CD4-positive, alpha-beta T cell treated with Interleukin-17A for 1 hour (primary cell): ENCODE results near the gene RAPGEF1.

Source experiments
- DNase-seq: peaks from one replicate; pipeline ENCODE4 v3.0.0-alpha.2; 2020

RAPGEF1 gene

DNA sequence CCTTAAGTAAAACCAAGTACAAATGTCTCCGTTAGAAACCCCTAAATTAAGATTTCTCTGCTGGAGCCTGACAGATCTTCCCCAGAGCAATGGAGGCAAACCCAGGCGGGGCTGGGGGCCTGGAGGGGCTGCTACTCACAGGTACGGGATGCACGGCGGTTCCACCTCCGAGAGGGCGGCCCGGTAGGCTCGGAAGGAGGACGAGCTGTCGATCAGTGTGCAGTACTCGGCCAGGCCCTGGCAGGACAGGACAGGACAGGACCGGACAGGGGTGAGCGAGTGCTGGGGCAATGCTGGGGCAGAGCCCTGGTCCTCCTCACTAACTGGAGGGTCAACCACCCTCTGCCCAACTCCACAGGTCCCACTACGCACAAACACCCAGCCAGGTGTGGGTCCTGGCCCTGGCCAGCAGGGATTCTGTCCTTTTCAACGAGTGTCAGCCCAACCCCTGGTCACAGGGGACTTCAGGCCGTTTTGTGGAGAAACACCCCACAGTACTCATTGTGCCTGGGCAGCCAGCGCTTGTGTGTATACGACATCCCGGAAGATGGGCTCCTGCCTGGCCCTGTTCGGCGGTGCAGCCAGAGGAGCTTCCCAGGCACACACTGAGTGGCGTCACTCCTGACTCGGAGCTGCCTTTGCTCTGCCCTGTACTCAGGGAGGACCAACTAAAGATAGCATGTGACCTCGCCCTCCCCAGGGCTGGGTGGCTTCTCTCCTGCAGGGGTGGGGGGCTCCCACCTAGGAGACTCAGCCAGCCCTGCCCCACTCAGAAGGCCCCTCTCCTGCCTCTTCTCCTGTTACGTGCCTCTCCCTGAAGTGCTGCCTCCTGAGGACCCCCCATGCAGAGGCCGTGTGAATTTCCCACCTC is 157.2 kb downstream of the RAPGEF1 start:
- DNase-seq: no peak

DNA sequence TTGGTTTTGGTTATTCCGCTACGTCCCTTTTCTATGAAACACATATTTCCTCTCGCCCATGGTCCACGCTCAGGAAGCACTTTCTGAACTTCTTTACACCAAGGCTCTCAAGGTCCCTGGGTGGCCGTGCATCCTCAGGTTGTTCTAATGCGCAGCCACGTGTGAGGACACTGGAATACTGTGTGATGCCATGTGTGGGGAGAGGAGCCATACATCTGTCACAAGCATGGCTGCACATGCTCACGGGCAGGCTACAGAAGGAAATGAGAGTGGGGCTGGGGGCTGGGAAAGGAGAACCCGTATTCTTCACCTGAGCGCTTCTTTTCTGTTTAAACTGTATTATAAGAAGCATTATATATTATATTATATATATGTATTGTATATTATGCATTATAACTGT is 157.8 kb downstream of the RAPGEF1 start:
- no peak for DNase-seq

DNA sequence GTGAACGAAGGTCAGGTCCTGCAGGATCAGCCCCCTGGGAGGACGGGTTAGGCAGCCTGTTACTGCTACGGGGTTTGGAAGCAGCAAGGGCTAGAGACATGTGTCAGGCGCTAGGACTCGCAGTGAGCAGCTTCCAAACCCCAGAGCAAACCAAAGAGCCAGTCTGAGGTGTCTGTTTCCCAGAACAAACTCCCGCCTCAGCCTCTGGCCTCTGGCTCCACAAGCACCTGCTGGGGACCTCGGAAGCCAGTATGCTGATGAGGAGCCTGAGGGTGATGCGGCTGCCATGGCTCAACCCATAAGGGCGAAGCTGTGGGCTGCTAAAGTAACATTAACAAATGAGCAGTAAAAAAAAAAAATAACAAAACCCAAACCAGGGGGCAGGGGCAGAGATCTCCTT is 159.5 kb downstream of the RAPGEF1 start:
- no peak for DNase-seq

DNA sequence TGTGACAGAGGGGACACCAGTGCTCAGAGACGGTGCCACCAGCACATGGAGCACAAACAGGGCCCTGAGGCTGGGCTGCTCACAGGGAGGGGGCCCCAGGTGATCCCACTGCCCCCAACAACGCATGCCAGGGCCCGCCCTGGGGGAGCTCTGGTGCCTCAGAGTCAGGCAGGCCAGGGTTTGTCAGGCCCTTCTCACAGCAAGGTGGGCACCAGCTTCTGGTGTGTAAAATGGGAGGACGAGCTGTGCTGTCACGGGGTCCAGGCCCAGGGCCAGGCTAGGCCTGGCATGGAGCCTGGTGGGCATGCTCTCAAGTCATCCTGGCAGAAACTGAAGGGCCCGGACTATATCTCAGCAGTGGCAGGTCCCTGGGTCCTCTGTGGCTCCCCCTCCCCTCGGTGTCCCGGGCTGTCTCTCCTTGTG is 160.1 kb downstream of the RAPGEF1 start:
- no peak for DNase-seq

DNA sequence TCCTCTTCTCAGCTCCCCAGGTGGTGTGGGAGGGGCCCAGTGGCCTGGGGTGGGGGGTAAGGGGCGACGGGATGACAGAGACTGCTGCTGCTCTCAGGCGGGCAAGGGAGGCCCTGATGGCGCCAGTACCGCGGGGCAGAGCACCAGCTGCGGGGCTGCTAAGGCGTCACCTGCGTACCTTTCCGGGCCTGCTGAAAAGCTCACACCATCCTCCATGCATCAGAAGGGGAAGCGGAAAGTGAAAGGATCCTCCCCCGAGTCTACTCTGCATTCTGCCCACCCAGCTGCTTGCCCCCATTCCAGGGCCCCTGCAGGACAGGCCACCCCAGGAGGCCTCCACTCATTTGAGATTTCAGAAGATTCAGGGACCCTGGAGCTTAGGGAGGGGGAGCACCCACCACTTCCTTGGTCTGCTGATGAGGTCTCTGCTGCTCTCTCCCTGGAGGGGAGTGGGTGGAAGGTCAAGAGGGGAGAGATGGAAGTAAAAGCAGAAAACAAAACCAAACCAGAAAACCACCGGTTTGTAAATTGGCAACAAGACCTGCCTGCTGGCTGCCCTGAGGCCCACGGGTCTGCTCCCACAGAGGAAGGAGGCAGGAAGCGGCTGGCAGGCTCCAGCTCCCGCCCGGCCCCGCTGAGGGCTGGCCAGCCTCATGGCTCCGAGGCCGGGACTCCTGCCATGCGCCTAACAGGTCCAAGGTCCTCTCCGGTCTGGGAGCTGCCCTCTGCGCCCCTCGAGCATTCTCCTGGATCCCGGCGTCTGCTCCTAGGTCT is 161.0 kb downstream of the RAPGEF1 start:
- peak; percentile 62 for DNase-seq

DNA sequence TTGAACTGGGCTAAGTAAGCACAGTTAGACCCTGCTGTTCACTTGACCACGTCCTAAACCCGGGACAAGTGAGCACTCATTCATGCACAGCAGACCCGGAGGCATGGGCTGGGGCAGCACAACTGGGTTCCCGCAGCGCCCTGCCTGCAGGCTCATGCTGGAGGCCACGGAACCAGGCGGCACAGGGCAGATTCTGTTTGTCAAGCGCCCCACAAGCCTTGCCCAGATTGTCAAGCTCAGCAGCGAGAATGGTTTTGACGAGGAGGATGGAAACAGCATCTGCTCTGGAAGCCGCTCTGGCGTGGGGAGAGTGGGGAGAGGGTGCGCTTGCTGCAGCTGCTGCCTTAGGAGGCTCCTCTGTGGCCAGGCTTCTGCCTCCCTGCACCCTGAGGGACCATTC is 161.9 kb downstream of the RAPGEF1 start:
- no peak for DNase-seq

DNA sequence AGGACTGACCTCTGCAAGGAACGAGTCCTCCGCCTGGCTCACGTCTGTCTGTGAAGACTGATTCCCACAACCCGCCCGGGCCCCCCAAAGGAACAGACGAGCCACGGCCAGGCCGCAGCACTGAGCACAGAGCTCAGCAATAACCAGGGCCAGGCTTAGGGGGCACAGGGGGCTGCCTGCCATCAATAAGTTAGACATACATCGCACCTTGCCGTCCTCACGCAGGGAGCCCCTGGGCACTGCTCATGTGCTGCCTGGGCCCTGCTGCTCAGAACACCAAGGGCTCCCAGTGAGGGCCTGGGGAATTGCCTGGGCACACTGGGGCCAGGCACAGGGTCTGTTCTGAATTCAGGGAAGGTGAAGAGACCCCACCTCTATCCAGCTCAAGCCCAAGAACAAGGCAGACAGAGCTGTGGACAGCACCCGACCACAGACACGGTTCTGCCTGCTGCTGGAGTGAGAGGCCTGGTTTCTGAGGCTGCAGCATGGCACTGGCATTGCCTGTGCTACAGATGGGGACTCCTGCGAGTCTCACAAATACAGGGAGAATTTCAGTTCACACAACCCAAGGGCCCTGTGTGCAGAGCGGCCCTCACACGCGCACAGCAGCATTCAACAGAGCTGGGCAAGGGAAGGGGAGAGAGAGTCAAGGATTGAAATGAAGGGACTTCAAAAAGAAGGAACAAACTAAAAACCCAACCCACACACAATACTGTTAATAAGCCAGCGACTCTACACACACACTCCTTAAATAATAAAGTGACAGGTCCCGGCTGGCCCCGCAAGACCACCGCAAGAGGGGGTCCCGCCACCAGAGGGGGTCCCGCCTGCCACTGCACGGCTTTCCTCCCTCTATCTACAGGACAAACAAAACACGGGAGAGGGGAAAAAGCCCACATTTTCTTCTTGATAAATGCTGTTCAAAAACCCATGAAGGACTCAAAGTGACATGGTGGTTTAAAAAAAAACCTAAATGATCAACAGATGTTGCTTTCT is 162.6 kb downstream of the RAPGEF1 start:
- no peak for DNase-seq

DNA sequence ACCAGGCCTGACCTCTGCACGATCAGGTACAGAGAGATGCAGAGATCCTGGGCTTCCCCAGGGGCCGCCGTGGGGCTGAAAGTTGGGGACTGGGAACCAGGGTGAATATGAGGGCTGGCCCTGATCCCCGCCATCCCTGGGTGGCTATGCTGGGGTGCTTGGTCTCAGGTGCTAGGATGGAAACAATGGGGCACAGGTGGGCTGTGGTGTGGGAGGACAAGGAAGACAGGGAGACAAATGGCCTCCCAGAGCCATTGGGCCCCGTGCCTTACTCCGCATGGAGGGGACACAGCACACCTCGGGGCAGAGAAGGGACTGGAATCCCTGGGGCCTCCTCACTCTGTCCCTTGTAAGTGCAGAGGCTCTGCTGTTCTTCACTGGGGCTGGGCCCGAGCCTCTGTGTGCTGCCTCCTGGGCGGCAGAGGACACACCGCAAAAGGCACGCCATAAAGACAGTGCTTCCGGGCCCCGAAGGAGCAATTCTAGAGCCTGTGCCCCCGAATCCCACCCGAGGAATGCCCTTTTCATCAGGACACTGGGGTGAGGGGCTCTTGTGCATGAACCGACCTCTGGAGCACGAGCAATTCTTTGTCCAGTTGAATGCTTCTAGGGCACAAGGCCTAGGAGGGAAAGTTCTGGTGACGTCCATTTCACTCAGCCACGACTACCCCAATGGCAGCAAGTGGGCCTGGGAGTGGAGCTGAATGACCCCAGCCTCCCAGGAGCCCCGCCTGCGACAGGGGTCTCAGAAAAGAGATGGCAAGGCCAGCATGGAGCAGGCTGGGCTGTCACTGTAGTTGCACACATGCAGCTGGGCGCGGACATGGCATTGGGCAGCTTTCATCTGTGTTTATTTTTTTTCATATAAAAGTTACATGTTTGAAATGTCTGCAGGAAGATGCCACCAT is 163.7 kb downstream of the RAPGEF1 start:
- DNase-seq: no peak

DNA sequence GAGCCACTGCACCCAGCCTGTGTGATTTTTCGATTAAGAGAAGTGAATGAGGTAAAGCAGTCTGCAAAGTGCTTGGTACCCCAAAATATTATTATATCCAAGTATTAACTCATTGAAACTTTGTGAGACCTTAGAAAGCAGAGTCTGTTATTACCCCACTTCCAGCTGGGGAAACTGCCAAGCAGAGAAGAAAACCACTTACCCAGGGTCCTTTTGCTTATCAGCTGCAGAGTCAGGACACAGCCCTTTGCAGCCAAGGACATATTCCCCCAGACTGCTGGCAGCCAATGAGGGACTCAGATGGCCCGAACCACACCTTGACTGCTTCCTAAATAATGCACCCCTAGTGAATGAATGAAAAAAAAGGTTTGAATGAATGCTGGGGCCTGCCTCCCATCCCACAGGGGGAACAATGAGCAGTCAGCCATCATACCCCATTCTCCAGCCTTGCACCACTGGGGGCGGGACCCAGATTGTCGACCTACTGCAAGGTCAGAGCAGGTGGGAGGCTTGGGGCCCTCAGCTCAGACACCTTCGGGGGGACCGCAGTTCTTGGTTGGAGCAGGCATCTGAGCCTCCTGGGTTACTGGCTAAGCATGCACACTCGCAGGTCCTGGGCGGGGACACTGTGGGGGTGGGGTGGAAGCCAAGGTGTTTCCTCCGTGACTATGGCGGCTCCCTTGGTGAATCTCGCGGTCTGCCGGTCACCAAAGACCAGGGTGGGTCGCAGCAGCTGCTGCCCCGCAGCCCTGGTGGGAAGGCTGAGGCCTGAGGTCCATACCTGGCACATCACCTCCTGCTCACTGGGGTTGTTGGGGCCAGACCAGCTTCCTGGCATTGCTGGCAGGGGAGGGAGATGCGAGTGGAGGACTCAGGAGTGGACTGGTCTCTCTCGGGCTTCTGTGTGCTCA is 164.9 kb downstream of the RAPGEF1 start:
- no peak for DNase-seq

DNA sequence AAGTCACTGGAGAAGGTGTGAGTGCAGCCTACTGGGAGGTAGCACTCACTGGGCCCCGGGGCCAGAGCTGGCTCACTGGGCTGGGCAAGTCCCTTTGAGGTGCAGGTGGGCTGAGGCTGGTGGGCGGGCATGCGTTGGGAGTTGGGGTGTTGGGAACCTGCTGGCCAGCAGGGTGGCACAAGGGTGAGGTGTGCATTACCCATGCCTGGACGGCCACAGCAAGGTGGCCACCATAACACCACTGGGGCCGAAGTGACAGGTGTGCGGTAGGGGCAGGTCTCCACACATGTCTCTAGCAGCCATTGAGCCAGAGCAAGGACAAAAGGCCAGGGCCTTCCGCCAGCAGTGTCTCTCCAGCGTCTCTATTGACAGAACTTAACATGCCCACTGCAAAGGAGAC is 172.0 kb downstream of the RAPGEF1 start:
- DNase-seq: no peak

DNA sequence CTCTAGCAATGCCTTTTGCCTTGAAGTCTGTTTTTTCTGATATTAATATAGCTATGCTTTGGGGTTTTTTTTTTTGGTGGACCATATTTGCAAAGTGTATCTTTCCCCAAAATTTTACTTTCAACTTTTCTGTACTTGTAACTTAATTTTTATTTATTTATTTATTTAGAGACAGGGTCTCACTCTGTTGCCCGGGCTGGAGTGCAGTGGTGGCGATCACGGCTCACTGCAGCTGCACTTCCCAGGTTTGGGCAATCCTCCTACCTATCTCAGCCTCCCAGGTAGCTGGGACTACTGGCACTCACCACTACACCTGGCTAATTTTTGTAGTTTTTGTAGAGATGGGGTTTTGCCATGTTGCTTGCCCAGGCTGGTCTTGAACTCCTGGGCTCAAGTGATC is 173.7 kb downstream of the RAPGEF1 start:
- no peak for DNase-seq

DNA sequence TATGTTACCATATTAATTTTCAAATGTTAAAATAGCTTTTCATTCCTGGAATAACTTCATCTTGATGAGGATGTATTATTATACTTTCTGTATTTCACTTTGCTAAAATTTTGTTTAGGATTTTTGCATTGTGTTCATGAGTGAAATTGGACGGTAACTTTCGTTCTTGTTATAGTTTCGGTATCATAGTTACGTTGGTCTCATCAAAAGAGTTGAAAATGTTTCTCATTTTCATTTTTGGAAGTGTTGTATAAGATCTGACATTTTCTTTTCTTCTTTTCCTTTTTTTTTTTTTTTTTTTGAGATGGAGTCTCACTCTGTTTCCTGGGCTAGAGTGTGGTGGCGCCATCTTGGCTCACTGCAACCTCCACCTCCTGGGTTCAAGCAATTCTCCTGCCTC is 174.5 kb downstream of the RAPGEF1 start:
- DNase-seq: no peak

DNA sequence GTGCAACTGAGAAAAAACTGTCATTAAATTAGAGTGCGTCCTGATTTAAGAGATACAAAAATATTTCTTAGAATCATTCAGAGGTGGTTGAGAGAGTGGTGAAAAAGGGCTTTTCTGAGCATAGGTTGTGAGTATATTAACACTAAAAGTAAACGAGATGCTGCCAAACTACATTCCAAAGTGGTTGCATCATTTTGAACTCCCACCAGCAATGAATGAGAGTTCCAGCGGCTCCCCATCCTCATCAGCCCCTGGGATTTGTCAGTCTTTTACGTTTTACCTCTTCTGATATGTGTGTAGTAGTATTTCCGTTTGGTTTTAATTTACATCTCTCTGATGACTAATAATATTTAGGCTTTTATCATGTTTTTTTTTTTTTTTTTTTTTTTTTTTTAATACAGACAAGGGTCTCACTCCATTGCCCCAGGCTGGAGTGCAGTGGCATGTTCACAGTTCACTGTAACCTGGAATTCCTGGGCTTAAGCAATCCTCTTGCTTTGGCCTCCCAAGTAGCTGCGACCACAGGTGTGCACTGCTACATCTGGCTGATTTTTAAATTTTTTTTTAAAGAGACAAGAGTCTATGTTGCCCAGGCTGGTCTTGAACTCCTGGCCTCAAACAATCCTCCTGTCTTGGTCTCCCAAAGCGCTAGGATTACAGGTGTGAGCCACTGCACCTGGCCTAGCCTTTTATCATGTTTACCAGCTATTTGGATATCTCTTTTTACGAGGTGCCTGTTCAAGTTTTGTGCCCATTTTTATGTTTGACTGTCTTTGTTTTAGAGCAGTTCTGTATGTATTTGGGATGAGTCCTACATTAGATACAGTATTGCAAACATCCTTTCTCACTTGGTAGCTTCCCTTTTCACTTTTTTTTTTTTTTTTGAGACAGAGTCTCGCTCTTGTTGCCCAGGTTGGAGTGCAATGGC is 177.6 kb downstream of the RAPGEF1 start:
- DNase-seq: no peak

DNA sequence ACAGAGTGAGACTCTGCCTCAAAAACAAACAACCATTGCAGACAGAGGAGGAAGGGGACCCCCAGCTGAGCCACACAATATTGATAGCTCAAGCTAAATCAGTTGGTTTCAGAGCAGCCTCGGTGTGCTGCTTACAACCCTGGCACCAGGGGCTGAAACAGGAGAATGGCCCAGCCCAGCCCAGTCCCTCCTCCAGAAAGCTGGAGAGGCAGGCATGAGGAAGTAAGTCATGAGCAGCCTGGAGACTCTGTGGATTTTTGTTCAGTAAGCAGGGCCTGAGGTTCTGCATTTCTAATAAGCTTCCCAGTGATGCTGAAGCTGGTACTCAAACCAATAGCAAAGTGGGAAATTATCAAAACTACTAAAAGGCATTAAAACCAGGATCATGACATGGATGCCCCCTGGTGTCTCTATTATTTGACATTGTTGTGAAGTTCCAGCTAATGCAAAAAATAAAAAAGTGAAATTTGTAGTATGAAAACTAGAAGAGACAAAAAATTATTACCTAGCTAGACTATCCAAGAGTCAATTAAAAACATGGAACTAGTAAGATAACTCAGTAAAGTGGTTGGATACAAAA is 180.4 kb downstream of the RAPGEF1 start:
- DNase-seq: no peak

DNA sequence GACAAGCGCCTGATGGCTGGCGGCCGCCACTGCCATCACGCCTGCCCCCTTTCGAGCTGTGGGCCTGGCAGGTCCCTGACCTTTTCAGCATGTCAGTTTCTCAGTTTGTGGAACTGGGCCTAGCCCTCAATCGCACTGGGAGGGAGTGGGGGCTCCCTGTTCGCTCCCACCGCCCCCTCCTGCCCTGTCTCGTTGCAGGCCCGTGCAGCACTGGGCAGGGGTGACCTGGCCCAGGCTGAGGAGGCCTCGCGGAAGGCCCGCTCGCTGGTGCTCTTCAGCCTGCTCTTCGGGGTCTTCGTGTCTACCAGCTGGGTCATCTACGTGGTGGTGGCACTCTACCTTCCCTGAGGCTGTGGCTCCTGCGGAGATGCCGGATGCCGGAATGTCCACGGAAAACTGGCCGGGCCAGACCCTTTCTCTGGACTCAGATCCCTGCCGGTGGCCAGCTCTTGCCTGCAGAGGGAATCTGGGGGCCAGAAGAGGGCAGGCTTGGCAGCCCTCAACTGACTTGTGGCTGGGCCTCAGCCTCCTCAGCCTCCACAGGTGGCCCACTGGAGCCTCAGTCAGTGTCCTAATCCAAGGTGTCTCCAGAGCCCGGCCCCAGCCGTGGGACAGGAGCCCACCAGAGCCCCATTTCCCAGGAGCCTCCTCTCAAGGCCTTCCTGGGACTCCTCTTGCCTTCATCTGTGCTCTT is 181.9 kb downstream of the RAPGEF1 start:
- DNase-seq: no peak

DNA sequence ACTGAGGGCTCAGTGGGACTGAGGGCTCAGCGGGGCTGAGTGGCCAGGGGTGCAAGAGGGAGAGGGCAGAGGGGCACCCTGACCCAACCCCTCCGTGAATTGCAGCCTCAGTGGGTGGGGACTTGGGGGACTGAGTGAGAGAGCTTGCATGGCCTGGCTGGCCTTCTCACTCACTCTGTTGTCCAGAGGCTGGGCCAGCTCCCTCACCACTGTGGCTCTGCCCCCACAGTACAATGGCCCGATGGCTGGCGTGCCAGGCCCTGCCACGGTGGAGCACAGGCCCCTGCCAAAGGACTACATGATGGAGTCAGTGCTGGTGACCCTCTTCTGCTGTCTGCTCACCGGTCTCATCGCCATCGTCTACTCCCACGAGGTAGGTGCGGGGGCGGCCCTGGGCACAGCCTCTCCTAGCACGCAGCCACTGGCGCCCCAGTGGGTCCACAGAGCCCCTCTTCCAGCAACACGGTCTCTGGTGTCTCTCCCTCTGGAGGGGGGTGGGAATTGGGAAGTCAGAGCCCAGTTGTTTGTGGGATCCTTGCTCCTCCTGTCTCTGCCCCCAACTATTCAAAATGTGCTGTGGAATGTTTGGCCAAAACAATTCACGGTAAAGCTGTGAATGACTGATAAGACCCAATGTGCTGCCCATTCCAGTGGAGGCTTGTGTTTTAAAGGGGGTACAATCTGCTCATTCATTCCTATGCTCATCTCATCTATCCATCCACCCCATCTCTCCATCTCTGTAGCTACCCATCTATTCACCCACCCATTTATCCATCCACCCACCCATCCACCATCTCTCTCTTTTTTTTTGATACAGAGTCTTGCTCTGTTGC is 183.8 kb downstream of the RAPGEF1 start:
- DNase-seq: no peak

DNA sequence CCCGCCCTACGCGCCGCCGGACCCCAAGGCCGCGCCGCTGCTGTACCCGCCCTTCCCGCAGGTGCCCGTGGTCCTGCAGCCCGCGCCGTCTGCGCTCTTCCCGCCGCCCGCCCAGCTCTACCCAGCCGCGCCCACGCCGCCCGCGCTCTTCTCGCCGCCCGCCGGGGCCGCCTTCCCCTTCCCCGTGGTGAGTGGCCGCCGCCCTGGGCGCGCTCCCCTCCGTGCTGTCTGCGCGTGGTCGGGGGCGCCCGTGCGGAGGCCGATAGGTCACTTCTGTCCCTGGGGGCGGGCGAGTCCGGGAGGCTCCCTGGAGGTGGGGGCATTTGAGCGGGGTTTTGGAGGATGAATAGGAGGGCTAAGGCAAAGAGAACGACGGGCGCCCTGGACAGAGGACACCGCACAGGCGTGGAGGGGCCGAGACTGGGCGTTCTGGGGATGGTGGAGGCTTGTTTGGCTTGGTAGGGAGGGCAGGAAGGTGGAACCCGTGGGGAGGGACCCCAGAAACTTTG is 185.0 kb downstream of the RAPGEF1 start:
- DNase-seq: no peak
